ENCODE data around the gene CDON.
"Not testable (repeated sequence)": the region's sequence is repeated elsewhere in the genome, so short reads cannot be mapped to it uniquely, and the experiment has no call there.

Gene CDON

DNA sequence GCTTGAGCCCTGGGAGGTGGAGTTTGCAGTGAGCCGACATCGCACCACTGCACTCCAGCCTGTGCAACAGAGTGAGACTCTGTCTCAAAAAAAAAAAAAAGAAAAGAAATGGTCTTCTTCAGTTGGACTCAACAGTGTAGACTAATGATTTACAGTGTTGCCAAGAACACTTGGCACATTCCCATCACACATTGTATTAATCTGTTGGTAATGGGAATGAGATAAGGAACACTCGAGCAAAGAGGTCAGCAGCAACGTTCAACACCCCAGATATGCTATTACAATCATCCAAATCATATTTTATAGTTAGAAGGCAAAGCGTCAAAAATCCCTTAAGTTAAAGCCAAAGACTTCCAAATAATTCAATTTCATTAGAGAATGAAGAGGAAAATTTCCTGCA, 14.5 kb downstream of the CDON start:
- ATAC-seq = no peak
- no peak for DNase-seq

DNA sequence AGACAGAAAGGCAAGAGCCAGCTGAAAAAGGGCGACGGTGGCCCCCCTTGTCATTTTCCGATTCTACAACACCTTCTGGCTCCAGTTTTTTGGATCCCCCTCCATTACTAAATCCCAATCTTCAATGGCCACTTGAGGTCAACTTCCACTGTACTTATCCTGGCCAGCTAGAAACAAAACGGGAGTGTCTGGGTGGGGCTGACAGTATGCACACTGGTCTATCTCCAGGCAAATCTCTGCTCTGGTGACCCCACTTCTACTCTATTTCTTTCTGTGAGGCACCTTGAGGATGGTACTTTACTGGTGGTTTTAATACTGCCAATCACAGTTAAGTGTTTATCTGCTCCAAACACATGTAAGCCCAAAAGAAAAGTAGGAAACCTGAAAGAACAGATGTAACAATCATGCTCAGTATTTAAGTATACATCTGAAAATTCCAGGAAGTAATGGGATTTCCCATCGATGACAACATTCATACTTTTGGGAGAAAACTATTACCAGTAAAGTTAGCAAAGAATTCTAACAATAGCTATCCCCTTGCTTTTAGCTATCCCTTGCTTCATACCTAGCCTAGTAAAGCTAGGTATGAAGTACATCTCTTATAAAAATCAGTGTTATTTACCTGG, 16.0 kb downstream of the CDON start:
- ATAC-seq = no peak
- no peak for DNase-seq

DNA sequence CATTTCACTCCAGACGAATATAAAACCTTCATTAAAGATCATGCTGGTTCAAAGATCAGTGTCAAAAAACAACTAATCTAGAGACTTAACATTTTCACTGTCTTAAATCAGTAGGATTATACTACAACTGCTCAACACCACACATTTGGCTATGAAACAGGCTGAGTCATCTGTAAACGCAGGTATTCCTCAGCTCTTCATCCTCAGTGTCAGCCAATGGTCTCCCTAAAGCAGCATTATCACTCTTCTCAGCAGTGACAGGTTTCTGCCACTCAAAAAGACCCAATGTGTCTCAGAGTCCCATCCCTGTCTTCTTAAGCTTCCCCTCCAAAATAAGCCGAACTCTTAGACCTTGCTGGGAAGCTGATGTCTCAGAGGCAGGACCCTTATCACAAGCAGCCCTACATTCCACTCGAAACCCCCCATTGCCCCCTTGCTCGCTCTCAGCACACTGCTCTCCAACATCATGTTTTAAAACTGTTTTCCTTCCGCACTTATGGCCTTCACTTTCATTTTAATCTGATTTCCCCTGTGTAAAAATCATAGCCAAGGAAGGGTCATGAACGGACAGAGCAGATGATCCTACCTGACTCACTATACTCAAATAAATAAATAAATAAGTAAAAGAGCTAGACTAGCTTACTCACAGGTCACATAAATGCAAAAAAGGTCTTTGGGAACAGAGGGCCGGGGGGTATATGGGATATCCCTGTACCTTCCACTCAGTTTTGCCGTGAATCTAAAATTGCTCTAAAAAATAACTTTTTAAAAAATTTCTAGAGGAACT, 23.0 kb downstream of the CDON start:
- DNase-seq = no peak
- no peak for ATAC-seq

DNA sequence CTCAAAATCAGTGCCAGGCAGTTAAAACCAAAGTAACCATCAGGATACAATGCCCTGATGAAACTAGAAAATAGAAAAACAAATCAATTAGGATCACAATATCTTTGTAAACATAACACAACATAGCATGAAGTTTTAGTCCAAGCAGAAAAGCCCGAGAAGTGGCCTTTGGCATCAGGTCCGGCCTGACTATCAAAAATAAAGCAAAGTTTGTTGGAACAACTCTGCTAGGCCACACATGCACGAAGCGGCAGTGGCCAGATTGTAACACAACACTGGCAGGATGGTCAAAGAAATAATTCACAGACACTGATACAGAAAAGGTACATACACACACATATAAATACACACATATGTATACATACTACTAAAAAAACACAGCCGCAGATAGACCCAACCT, 26.9 kb downstream of the CDON start:
- ATAC-seq (no peak), DNase-seq (no peak)

DNA sequence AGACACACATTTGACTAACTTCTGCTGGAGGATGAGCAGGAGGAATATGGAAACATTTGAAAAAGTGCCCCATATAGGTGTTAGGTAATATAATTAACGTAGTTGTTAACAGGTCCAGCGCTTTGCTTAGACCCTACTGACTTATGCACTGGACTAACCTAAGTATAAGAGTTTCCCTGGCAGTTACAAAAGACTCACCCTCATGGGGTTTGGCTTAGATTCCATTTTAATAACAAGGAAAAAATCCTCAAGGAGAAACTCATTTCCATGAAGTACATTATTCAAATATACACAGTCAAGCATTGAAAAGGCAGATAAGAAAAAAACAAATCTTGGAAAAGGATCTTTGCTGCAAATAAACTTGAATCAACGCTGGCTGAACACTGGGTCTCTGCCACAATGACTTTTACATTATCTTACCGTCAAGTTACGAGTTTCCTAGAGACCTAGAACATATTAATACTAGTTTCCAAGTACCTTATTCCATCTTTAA, 27.7 kb downstream of the CDON start:
- ATAC-seq (no peak), DNase-seq (no peak)

DNA sequence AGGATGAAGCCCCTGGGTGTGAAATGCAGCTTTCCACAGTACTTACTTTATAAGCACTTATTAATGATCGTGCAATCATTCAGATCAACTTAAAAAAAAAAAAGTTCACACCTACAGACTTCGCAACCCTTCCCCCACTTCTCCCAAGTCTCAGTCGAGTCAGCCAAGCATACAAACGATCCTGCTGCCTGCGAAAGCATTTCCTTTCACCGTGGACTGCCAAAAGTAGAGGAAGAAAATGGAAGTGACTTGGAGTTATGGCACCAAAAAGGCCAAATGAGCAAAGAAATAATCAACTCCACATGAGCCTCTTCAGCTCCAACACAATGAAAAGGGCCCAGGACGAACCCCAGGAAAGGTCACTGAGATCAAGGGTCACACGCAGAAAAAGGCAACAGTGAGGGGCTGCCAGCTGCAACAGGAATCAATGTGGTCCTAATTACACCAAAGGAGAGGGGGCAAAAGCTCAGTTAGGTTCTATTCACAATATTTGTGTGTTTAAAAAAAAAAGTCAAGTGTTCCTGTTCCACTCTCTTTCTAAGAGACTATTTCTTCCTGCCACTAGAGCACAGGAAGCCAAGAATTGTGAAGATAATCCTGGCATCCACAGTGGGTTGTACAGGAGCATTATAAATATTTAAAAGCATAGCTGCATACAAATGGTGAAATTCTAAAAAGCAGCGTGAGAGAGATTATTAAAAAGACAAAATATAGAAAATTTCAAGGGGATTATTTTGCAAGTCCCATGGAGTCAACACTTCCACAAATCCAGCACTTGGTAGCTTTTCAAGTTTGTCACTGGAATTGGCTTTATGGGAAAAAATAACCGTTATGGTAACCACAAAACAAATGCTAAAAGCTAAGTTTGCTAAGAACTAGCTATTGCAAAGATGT, 28.4 kb downstream of the CDON start:
- DNase-seq (no peak), ATAC-seq (no peak)

DNA sequence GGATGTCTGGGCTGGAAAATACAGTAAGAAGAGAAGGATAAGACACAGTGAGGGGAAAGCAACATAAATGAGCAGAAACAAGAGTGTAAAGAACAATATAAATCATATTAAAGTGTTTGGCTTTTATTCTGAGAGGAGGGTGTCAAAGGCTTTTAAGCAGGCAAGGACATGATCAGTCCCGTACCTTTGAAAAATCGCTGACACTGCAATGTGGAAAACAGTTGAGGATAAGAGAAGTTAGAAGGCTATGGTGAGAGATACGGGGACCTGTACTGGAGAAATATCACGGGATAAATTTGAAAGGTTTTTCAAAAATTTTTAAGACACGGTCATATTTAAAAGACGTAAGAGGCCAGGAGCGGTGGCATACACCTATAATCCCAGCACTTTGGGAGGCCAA, 30.3 kb downstream of the CDON start:
- no peak for ATAC-seq
- DNase-seq = no peak

DNA sequence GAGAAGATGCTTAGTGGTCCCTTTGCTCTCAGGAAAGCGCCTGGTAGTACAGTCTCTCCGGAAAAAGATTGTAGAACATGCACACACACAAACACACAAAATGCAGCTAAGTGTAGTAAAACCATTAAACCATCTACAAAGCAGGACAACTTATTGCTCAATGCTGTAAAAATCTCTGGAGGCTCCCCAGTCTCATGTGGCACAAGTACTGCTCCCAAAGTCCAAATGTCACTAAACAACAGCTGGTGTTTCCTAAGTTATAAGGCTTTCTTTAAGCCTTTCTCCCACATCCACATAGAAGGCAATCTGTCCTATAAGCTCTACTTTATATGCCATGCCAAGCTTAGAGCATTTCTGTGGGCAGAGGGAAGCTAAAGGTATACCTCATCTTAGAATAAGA, 32.9 kb downstream of the CDON start:
- no peak for ATAC-seq
- DNase-seq = no peak

DNA sequence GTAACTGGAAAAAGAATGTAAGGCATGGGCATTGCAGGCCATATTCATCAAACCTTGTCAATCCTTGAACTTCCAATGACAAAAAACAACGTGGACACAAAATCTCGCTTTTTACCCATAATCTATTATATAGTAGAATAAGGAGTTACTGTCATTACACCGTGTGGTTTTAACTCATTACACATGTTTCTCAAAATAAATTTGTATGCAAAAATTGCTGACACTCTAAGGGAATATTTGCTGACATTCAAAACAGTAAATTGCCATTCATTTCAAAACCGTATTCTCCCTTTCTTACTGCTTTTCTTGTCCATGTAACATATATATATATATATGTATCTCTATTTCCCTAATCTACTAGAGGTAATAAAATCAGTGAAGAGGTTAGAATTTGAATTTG, 33.4 kb downstream of the CDON start:
- ATAC-seq (no peak), DNase-seq (no peak)

DNA sequence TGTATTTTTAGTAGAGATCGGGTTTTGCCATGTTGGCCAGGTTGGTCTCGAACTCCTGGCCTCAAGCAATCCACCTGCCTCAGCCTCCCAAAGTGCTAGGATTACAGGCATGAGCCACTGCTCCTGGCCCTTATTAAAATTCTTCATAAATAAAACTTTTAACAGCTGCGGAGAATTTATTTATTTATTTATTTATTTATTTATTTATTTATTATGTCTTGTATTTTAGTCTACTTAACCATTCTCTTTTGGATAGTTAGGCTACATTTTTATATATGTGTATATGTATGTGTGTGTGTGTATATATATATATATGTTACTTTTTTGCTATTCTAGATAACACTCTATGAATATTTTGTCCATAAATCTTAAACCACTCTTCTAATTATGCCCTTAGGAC, 34.1 kb downstream of the CDON start:
- not testable (repeated sequence) for ATAC-seq, DNase-seq

DNA sequence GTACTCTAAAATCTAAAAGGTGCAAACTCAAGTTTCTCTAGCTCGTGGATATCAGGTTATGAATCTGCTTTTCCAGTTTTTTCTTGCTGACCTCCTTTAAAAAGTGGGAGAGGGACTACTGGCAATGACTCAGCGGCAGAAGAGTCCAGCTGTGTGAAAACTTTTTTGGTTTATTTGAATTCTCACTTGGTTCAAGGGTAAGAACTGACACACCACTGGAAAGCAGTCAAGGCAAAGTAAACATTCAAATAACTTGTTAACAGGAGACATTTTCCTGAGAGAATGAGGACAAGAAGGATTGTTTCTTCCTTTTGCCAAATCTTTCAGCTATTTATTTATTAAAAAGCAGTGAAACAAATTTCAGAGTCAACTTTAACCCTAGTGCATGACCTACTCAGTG, 36.1 kb downstream of the CDON start:
- DNase-seq = no peak
- ATAC-seq = no peak

DNA sequence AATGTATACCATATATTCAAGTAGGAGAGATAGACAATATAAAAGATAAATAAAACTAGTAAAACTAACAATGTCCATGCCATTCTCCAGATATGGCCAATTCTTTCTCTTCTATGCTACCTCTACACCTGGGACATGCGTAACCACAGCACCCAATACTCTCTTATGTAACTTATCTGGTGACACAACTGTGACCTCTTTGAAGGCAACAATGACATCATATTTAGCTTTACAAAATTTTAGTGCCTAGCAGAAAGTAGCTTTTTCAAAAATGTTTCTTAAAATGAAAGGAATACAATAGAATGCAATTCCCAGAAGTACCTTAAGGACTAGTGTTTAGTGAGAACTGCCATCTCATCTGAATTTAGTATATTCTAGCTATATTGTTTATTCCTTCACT, 36.8 kb downstream of the CDON start:
- no peak for ATAC-seq
- DNase-seq = no peak

DNA sequence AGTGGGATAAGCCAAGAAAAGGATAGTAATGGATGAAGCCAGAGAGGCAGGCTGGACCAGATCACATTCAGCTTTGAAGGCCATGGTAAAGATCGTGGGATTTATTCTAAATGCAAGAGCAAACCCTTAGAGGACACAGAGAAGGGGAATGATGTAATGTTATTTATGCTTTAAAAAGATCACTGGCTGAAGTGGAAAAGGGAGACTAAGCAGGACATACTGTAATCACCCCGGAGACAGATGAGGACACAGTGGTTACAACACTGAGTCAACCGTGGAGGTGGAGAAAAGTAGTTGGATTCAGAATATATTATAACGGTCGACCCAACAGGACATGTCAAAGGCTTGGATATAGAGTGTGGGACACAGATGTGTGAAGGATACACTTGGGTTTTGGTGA, 38.5 kb downstream of the CDON start:
- ATAC-seq (no peak), DNase-seq (no peak)

DNA sequence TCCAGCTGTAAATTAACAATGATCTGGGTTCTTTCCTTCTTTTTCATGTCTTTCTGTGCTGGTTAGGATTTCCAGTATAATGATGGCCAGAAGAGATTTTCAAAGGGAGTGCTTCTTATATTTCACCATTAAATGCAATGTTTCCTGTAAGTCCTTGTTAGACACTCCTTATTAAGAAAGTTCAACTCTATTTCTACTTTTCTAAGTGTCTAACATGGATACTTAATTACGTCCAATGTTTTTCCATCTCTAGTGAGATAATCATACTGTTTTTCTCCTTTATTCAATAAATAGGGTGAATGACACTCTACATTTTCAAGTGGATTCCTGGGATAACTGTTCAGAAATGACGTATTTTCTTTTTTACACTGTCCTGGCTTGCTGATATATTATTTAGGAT, 49.8 kb downstream of the CDON start:
- ATAC-seq (no peak), DNase-seq (no peak)

DNA sequence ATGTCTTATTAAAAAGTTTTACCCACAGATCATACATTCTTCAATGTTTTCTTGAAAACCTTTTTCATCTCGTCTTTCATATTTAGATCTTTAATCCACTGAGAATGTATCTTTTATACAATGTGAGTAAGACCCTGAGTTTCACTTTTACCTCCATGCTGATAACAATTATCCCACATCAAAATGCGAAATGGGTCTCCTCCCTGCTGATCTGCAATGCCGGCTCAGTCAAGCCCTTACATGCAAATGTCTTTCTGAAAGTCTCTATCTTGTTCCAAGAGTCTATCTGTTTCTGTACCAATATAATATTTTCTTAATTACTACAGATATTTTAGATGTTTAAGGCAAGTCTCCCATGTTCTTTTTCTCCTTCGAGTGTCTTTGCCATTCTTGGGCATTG, 50.9 kb downstream of the CDON start:
- ATAC-seq (no peak), DNase-seq (no peak)

DNA sequence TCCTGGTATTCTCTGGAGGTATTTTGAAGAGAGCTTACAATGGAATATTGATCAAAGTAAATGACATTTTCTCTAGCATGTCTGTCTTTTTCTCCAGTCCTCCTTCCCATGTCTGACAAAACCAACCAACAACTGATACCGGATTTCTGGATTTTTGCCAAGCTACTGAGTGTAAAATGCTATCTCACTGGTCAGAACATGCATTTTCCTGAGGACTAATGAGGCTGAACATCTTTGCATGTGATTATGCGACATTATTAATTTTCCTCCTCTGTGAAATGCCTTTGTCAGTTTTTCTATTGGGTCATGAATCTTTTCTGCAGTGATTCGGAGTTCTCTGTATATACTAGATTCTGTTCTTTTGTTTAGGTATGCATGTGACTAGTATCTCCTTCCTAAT, 51.4 kb downstream of the CDON start:
- ATAC-seq (no peak), DNase-seq (no peak)

DNA sequence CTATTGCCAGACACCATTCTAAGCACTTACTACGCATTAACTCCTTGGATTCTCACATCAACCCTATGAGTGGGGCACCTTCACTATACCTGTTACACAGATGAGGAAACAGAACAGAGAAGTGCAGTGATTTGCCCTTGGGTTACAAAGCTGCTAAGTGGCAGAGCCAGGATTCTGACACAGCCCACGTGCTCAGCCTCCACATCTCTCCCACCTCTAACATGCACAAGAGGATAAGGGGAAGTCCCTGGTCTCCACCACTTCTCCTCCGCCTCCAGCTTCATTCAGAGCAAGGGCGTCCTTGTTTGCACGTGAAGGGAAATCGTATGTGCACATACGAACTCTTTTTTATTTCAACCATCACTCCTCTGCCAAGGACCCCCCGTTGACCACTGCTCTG, 53.7 kb downstream of the CDON start:
- ATAC-seq (no peak), DNase-seq (no peak)

DNA sequence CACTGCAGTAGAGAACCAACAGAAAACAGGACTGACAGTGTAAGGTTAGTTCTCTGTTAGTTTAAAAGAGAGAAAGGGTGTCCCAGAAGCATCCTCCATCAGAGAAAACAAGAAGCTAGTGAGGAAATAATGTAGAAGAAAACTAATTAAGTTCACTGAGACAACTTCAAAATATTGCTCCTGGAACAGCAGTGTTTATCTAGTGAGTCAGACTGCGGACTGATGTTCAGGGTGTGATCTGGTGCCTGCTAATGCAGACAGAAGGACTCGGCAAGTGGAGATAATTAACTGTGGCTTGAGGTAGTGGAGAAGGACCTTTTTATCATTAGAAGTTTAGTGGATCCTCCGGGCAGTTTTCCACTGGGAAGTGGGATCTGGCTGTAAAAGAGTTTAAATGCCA, 55.4 kb downstream of the CDON start:
- DNase-seq (no peak), ATAC-seq (no peak)

DNA sequence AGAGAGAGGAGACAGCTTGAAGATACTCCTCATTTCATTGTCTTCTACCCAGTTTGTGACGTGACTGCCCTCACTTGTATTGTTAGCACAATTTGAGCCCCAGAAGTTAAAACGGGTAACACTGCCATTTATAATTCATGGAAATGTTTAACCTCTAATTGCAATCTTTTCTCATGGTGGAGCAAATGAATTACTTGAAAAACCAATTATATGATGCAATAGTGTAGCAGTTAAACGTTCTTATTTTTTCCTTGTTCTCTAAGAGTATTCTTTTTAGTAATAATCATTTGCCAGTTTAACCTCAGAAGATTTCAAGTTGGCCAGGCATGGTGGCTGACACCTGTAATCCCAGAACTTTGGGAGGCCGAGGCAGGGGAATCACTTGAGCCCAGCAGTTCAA, 56.6 kb downstream of the CDON start:
- DNase-seq (no peak), ATAC-seq (no peak)

DNA sequence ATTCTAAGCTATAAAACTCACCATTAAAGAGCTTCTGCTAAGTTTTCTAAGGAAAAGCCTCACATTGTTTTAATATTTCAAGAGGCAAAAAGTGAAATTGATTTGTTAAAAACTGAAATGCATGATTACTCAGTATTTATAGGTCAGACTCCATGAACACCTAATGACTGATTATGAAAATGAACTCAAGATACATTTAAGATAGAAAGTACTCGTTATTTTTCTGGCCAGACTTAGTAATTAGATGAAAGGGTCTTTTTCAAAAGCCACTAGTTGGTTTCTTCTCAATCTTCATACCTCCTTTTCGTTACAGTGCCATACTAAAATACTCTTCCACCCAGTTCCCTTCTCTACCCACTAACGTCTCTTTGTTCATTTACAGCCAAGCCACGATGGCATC, 60.5 kb downstream of the CDON start:
- ATAC-seq (no peak), DNase-seq (no peak)

DNA sequence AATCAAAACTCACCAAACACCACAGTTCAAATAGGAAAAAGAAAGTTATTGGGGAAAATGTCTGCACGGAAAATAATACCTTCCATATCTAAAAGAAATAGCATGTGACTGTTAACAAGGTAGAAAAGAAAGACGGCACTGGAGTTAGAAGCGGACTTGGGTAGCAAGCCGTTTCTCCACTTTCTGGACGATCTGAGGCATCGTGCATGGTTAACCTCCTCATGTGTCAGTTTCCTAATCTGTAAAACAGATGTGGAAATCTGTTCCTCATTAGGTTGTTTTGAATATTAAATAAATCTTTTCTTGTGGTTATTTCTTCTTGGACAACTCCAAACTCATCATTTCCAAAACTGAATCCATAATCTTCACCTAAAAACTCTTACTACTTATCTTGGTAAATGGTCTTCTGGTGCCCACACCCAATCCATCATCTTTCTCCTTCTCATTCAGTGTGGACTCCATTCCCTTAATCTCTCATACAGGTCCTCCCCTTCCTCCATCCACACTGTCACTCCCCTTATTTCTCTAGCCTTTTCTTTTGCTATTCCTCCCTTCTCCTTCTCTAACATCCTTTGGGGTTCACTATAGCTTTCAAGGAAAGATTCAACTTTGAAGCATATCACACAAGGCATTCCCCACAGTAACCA, 63.3 kb downstream of the CDON start:
- DNase-seq (no peak), ATAC-seq (no peak)

DNA sequence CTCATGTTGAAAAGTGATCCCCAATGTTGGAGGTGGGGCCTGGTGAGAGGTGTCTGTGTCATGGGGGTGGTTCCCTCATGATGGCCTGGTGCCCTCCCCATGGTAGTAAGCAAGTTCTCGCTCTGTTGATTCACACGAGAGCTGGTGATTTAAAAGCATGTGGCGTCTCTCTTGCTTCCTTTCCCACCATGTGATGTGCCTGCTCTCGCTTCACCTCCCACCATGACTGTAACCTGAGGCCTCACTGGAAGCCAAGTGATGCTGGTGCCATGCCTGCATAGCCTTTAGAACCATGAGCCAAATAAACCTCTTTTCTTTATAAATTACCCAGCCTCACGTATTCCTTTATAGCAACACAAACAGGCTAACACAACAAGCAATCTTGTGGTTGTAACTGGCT, 64.4 kb downstream of the CDON start:
- ATAC-seq = no peak

DNA sequence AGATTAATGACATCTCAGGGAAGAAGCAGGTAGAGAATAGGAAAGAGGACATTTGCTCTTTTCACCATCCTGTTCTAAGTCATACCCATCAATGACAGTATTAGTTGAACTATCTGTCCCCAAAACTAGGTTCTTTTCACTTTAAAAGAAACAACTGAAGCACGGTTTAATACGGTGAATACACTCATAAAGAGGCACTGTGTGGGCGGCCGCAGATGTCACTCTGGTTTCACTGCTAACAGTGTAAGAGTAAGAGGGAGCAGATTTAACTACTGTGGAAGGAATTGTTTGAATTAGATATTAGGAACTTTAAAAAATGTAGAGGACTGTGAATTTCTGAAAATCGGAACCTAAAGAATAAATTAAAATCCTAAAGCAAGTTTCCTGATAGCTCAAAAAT, 67.4 kb downstream of the CDON start:
- peak; percentile 48 for DNase-seq

More for the DNA sequence above, 64.4 kb downstream of the CDON start:
- no peak for DNase-seq

More for the DNA sequence above, 67.4 kb downstream of the CDON start:
- peak; percentile 84 for ATAC-seq
